ENCODE measurements around the gene FGF21.
"Not testable (repeated sequence)": the region's sequence is repeated elsewhere in the genome, so short reads cannot be mapped to it uniquely, and the experiment has no call there.

FGF21 gene, protein sequence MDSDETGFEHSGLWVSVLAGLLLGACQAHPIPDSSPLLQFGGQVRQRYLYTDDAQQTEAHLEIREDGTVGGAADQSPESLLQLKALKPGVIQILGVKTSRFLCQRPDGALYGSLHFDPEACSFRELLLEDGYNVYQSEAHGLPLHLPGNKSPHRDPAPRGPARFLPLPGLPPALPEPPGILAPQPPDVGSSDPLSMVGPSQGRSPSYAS

DNA sequence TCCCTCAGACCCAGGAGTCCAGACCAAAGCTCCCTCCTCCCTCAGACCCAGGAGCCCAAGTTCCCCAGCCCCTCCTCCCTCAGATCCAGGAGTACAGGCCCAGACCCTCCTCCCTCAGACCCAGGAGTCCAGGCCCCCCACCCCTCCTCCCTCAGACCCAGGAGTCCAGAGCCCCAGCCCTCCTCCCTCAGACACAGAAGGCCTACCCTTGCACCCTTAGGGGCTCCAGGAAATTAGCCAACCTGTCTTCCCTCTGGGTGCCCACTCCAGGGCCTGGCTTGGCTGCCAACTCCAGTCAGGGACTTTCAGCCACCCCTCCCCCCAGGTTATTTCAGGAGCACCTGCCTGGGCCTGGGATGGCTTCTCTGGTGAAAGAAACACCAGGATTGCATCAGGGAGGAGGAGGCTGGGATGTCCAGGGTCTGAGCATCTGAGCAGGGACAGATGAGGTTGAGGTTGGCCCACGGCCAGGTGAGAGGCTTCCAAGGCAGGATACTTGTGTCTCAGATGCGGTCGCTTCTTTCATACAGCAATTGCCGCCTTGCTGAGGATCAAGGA, at the start of gene FGF21:
Gene FGF21, plus strand, starts transcription at position 441 of the 558 bp plus-strand sequence. CDS start 713 bp downstream, outside the sequence.
- peak; percentile 29 for DNase-seq

DNA sequence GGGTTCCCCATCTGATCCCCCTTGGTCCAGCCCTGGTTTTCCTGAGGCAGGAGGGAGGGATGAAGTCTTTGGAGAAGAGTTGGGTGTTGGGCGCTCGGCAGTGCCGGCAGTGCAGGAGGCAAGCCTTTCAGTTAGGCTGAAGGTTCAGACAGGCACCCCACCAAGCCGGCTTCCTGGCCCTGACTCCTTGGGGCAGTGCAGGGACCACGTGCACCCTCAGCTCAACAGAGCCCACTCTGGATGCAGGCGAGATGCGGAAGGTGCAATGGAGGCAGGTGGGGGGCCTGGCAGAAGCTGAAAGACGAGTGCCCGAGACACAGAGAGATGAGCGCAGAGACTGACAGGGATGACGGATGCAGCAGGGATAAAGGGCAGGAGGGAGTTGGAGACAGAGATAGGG, 46.9 kb upstream of the FGF21 start:
- no peak for DNase-seq

DNA sequence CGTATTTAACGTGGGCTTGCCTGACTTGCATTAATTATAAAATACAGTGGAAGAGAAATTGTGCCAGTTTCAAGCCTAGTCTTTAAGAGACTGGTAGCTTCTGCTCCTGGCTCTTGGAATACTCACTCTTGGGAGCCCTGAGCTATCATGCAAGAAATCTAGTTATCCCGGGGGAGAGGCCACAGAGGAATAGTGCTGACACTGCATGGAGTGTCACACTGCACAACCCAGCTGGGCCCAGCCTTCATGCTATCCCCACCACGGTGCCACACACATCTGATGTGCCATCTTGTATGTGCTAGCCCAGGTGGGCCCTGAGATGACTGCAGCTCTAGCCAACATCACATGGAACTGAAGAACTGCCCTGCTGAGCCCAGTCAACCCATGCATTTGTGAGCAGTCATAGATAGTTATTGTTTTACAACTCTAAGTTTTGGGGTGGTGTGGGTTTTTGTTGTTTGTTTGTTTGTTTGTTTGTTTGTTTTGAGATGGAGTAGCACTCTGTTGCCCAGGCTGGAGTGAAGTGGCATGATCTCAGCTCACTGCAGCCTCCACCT, 44.1 kb upstream of the FGF21 start:
- no peak for DNase-seq

DNA sequence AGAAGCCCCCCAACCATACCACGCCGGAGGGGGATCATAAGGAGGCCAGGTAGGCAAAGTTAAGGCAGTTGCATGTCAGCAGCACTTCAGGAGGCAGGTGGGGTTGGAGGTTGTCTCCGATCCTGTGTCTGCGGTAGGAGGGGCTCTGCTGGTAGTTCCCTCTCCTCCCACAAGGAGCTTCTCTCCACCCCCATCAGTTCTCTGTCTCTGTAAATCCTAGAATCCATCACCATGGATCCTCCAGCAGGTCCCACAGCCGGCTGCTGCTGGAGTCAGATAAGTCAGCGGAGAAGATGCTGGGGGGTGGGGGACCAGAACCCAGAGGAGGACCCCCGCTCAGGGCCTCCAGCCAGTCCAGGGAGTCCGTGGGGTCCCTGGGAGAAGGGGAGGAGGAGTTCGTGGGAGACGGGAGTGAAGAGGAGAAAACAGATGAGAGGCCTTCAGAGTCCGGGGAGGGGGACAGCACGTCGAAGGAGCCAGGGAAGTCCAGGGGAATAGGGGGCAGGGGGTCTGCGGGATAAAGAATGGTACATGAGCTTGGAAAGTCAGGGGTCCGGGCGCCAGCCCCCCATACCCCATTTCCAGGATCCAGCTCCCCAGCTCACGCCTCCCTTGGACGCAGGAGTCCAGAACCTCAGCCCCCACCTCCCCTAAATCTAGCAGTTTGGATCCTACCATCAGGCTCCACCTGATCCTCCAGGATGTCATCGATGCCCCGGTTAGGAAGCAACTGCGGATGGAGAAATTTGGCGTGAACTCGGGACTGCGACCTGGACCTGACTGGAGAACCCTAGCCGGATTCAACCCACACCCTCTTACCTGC, 42.1 kb upstream of the FGF21 start:
- DNase-seq: no peak

DNA sequence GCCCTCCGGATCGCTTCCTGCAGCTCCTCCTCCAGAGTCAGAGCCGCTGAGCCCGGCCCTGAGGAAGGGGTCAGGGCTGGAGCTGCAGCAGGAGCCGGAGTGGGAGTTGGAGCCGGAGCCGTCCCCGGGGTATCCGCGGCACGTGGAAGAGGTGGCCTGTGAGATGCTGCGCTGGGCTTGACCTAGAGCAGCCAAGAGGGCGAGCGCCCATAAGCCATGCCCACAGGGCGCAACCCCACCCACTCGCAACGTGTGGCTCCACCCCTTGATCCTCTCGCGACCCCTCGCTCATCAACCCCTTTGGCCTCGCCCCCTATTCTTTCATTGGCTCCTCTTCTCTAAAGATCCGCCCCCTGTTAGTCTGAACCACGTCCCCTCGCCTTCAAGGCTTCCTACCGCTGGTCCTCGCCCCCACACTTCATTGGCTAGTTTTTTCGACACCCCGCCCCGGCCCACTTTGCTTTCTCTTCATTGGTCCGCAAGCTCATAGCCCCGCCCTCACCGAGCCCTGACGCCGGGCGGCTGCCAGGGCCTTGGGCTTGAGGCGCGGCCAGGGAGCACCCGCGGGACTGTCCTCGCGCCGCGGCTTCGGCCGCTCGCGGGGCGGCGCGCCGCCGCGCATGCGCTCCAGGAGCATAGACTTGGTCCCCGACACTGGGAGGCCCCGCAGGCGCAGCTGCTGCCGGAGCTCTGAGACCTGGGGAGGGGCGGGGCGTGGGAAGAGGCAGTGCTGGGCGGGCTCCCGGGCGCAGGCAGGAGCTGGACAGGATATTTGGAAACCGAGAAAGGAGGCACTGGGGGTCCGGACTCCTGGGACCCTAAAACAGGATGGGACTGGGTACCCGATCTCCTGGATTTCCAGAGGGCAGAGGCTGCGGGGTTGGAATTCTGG, 41.2 kb upstream of the FGF21 start:
- peak; percentile 97 for DNase-seq

DNA sequence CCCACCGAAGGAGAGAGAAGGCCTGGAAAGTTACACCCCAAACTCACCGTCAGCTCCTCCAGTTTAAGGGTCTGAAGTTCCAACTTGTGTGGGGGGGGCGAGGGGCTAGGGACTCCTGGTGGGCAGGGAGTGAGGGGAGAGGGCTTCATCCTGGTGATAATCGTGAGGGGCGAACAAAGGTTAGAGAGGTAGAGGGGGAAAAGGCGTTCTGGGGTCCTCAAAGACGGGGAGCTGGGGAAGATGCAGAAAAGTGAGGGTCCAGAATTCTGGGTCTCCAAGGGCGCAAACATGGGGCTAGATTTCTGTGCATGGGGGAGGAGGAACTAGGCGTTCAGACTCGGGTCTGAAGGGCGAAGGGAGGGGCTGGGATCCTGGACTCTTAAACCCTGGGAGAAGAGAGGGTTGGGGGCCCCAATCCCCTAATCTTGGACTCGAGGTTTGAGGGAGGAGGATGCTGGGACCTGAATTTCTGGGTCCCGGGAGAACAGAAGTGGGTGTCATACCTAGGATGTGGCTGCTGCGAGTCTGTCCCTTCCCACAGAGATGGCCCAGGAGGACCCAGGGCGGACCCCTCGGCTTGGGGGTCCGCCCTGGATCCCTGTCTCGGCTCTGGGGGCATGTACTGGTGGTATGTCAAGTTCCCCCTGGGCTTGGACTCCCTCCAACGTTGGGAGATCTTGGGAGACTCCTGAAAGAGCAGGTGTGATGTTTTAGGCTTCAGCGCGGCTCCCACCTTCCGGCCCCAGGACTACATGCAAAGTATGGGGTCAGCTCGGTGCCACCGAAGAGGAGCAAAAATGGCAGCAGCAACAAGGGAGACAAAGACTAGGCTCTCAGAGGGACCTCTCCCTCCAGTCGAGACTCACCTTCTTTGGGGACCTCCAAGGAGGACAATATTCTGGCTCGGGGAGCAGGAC, 40.3 kb upstream of the FGF21 start:
- DNase-seq: no peak

DNA sequence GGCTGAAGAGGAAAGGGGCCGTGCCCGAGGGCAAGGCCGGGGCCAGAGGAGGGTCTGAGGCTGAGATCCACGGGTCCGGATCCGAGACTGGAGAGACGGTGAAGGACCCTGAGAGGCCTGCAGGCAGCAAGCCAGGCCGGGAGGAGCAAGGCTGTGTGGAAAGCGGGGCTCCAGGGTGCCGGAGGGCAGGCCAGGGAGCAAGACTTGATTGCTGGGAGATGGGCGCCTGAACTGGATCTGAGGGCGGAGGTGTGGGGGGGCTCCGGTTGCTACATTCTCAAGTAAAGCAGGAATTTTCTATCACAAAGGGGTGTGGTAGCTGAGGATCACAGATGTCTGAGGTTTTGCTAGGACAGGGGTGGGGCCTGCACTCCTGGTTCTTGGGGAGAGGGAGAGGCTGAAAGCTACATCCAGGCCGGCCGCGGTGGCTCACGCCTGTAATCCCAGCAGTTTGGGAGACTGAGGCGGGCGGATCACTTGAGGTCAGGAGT, 39.6 kb upstream of the FGF21 start:
- DNase-seq: no peak

DNA sequence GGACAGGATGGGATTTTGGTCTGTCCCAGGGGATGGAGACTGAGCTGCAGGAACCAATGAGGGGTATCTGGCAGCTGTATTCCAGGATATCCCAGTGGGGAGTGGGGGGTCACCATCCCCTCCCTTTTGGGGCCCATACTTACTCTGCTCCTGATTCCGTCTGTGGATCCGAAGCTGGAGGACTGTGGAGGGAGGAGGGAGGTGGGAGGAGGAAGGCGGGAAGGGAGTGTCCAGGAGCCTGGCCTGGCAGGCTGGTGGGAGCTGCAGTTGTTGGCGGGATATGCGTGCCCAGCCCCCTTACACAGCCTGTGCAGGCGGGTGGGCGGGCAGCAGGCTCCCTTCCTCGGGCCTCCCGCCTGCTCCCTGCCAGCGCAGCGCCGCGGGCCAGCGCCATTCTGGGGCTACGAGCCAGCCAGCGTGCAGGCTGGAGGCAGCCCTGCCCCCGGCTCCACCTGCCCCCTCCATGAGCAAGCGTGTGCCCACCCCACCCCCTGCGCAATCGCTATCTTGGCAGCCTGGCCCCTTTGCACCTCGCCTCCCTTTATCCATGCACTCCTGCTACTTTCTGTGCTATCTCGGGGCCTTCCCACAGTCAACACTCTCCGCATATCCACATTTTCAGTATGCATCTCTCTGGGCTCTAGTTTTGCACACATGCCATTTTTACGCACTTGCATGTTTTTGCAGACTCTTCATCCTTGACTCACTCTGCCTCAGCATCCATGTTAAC, 38.6 kb upstream of the FGF21 start:
- DNase-seq: no peak

DNA sequence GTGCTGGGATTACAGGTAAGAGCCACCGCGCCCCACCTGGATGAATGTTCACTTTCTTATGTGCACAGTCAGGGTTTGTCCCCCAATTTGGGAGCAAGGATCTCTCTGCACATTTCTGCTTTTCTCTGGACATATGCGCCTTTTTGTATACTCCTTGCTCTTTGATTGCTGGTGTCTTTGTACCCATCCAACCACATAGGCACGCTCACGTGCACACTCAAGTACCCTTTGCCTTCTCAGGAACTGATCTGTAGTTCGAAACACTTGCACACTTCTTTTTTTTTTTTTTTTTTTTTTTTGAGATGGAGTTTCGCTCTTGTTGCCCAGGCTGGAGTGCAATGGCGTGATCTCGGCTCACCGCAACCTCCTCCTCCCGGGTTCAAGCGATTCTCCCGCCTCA, 37.2 kb upstream of the FGF21 start:
- not testable (repeated sequence) for DNase-seq

DNA sequence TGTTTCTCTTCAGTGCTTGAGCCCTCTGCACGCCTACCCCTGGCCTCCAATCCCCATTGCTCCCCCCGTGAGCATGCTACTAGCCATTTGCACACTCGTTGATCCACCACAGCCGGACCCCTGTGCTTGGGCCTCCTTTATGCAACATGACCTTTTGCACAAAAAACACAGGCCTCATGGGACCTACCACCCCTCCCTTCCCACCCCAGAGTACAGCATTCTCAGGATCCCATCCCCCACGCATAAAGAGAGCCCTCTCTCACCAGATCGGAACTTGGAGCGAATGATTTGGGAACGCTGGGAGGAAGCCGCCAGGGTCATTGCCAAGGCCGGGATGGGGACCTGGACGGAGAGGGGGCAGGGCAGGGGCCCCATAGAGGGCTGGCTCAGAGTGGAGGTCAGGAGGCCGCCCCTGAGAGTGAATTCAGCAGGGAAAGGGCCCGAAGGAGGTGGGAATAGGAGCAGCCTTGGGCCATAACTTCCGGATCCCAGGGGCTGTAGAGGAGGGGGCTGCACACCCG, 36.6 kb upstream of the FGF21 start:
- no peak for DNase-seq

DNA sequence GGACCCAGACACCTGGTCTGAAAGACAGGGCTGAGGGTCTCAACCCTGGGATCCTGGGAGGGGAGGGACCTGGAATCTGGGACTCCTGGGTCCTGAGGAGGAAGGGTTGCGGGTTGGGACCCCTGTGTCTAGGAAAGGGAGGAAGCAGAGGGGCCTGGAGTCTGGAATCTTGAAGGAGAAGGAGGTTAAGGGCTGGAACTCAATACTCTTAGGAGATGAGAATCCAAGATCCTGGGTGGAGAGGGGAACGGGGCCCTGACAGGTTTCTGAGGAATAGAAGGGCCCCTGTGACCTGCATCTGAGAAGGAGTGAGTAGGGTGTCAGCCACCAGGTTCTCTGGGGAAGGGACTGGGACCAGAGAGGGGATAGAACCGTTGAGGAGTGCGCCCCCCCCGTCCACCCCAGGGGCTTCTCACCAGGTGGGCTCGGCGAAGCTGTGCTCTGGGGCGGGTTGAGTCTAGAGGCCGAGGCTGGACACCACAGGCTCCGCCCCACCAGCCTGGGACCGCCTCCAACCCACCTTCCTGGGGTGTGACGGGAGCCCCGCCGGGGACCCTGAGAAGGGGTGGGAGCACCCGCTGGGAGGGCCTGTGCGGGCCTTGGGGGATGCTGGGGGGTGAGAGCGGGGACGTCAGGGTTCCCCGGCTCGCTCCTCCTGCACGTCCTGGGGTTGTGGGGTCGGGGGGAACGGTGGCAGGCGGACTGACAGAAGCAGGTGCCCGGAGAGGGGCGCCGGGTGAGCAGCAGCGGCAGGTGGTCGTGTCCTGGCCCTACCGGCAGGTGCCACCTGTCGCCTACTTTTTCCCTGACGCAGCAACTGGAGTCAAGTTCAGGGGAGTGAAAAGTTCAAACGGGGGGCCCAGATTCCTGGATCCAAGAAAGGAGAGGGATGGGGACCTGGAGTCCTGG, 35.8 kb upstream of the FGF21 start, which contains the start of gene MAMSTR:
Gene MAMSTR, minus strand, starts transcription at position 463 of the 909 bp plus-strand sequence. CDS start 694 bp downstream, outside the sequence.
- DNase-seq: no peak

DNA sequence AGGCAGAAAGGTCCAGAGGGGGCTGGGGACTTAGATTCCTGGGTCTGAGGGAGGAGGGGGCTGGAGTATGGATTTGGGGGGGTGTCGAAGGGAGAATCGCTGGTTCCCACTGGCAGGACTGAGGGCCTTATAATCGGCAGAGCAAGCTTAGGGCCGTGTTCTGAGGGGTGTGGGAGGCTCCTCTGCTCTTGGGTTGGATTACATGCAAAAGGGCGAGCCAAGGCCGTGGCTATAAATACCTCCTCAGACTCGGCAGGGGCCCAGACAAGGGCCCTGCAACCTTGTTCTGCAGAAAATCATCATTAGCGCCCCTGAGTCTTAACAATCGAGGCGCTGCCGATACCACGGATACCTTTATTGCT, 35.1 kb upstream of the FGF21 start:
- no peak for DNase-seq

DNA sequence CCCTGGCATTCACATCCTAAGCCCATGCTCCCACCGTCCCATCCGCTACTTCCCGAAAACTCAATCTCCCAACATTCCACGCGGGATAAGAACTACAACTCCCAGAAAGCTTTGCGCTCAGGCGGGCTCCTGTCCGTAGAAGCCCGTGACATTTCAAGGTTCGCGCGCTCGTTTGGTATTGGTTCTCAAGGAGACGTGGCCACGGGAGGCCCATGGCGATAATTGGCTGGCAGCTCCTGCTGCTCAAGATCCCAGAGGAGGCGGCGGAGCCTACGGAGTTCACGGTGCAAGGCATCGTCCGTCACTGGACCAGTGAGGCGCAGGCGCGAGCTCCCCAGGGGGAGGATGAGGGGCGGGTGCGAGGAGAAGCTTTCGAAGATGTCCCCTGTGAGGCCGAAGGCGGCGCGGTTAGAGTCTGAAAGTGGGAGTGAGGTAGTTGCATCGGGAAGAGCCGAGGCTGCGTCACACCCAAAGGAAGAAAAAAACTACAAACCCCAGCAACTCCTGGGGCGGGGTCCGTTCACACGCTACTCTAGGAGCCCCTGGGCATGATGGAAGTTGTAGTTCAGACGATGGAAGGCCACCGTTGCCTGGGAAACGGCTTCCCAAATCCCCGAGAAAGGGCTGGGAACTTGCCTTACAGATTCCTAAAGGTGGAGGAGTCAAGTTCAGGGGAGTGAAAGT, 34.6 kb upstream of the FGF21 start:
- peak; percentile 85 for DNase-seq

DNA sequence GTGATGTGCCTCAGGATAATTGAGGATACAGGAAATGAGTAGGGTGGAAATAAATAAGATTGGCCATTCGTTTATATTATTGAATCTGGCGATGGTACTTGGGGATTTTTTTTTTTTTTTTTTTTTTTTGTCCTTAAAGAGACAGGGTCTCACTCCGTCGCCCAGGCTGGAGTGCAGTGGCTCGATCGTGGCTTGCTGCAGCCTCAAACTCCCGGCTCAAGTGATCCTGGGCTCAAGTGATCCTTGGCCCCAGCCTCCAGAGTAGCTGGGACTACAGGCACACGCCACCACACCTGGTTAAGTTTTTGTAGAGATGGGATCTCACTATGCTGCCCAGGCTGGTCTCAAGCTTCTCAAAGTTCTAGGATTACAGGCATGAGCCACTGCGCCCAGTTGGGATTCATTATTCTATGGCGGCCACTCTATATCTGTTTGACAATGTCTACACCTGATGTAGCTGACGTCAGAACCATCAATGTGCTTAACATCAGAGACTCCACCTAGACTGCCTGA, 33.1 kb upstream of the FGF21 start:
- no peak for DNase-seq

DNA sequence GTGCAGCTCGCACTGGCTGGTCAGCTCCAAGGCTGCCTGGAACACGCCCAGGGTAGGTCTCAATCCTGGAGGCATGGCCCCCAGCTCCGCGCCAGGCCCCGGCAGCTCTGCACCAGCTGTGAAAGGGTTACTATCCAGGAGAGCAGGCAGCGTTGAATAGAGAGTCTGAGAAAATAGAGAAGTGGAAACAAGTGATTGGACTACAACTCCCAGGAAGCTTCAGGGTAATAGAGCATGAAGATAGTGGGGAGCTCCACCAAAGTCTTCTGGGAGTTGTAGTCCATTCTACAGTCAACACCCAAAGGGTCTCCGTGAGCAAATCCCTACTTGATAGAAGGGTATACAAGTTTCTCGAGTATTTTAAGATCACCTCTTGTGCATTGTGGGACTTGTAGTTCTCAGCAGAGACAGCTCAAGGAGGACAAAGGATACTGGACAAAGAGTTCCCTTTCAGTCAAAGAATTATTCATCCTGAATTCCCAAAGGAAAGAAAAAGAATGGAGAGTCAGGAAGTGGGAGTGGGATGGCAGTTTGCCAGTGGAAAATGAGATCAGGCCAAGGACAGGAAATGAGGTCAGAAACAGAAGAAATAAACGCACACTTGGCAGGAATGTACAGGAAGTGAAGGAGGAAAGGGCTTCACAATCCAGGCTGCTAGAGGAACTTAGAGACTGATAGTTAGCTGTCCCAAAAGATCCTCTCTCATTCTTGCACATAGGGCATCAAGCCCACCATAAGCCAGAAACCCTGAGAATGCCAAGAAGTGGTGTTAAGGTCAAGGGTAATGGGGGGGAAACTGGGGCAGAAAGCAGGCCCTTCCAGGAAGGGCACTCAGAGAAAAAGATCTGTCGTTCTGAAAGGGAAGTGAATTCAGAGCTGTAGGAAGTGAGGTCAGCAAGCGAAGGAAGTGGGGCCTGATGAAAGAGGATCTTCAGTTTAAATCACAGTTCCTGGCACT, 30.2 kb upstream of the FGF21 start:
- DNase-seq: peak; percentile 67

DNA sequence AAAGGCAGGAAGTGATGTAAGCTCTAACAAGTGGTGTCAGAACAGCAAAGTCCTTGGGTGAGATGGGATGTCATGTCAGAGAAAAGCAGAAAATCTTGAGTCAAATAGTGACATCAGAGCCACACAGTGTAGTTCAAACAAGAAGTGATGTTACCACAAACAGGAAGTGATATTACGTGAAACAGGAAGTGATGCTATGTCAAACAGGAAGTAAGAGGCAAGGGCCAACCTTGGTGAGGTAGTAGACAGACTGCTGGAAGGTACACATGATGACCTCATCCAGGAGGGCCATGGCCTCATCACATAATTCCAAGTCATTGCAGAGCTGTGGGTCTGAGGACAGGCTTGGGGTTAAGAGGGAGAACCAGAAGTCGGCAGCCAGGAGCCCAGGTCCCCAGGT, 28.8 kb upstream of the FGF21 start:
- no peak for DNase-seq
